ENCODE data around the gene SHISA4.
"Not testable (repeated sequence)": the region's sequence is repeated elsewhere in the genome, so short reads cannot be mapped to it uniquely, and the experiment has no call there.

The SHISA4 gene

GRCh38 chr1:201899683-201900429, 11.2 kb downstream of the SHISA4 start:
- DNase-seq (ENCODE audit: low read depth, low spot score), result no peak
- Histone ChIP-seq H3K9ac (ENCODE audit: insufficient read length) (no peak overlapping the region), H3K9me3 (ENCODE audit: low read depth, low read length) (no peaks in the 10 kb centered on the region), H3K27ac (no peak overlapping the region), H3K36me3 (ENCODE audit: insufficient read depth, low read length) (no peaks in the 10 kb centered on the region), H3K4me3 (no peak overlapping the region)
- TF ChIP-seq FOXP2 (optimal IDR thresholded peaks at IDR 0.05; ENCODE audit: control extremely low read depth, extremely low read length, insufficient read depth) (no peak), POLR2AphosphoS5 (IDR thresholded peaks at IDR 0.05; ENCODE audit: borderline replicate concordance, low read depth, low read length) (no peak), EZH2 (IDR thresholded peaks at IDR 0.05) (no peak)

GRCh38 chr1:201900476-201900875, 11.8 kb downstream of the SHISA4 start:
- H3K27ac ChIP-seq, result no peak overlapping the region
- H3K4me3 ChIP-seq, result no peak overlapping the region
- H3K36me3 ChIP-seq (ENCODE audit: insufficient read depth, low read length), result no peaks in the 10 kb centered on the region
- H3K9ac ChIP-seq (ENCODE audit: insufficient read length), result no peak overlapping the region
- TF ChIP-seq FOXP2 (optimal IDR thresholded peaks at IDR 0.05; ENCODE audit: control extremely low read depth, extremely low read length, insufficient read depth) (no peak), POLR2AphosphoS5 (IDR thresholded peaks at IDR 0.05; ENCODE audit: borderline replicate concordance, low read depth, low read length) (no peak), EZH2 (IDR thresholded peaks at IDR 0.05) (no peak)
- DNase-seq (ENCODE audit: low read depth, low spot score), result no peak
- no peaks in the 10 kb centered on the region for H3K9me3 ChIP-seq (ENCODE audit: low read depth, low read length)

- H3K9ac ChIP-seq (ENCODE audit: insufficient read length); H3K27ac ChIP-seq; H3K4me3 ChIP-seq; H3K9me3 ChIP-seq (ENCODE audit: low read depth, low read length); H3K36me3 ChIP-seq (ENCODE audit: insufficient read depth, low read length); DNase-seq (ENCODE audit: low read depth, low spot score): not testable (repeated sequence)
Observed at GRCh38 chr1:201901036-201901435, 12.3 kb downstream of the SHISA4 start.

DNA sequence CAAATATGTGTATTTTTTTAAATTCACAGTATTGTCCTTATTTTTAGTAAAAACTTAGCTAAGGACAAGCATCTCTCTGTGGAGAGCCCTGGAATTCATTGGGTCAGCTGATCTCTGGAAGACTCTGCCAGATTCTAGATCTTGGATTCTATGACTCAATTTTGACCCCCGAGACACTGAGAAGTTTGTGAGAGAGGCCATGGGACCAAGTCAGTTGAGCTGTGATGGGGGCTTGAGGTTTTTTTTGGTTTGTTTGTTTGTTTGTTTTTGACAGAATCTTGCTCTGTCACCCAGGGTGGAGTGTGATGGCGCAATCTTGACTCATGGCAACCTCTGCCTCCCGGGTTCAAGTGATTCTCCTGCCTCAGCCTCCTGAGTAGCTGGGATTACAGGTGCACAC, 13.5 kb downstream of the SHISA4 start:
- Histone ChIP-seq H3K4me3 (no peak overlapping the region), H3K9ac (ENCODE audit: insufficient read length) (no peak overlapping the region), H3K9me3 (ENCODE audit: low read depth, low read length) (no peaks in the 10 kb centered on the region), H3K27ac (no peak overlapping the region), H3K36me3 (ENCODE audit: insufficient read depth, low read length) (no peaks in the 10 kb centered on the region)
- TF ChIP-seq FOXP2 (optimal IDR thresholded peaks at IDR 0.05; ENCODE audit: control extremely low read depth, extremely low read length, insufficient read depth) (no peak), POLR2AphosphoS5 (IDR thresholded peaks at IDR 0.05; ENCODE audit: borderline replicate concordance, low read depth, low read length) (no peak), EZH2 (IDR thresholded peaks at IDR 0.05) (no peak)
- no peak for DNase-seq (ENCODE audit: low read depth, low spot score)

- Histone ChIP-seq H3K9ac (ENCODE audit: insufficient read length) (no peak overlapping the region), H3K4me3 (no peak overlapping the region), H3K27ac (no peak overlapping the region), H3K36me3 (ENCODE audit: insufficient read depth, low read length) (no peaks in the 10 kb centered on the region), H3K9me3 (ENCODE audit: low read depth, low read length) (no peaks in the 10 kb centered on the region)
- TF ChIP-seq POLR2AphosphoS5 (IDR thresholded peaks at IDR 0.05; ENCODE audit: borderline replicate concordance, low read depth, low read length) (no peak), EZH2 (IDR thresholded peaks at IDR 0.05) (no peak), FOXP2 (optimal IDR thresholded peaks at IDR 0.05; ENCODE audit: control extremely low read depth, extremely low read length, insufficient read depth) (no peak)
- no peak for DNase-seq (ENCODE audit: low read depth, low spot score)
Observed at GRCh38 chr1:201903135-201903534, 14.4 kb downstream of the SHISA4 start.

- no peak for TF ChIP-seq FOXP2 (optimal IDR thresholded peaks at IDR 0.05; ENCODE audit: control extremely low read depth, extremely low read length, insufficient read depth)
- TF ChIP-seq EZH2 (IDR thresholded peaks at IDR 0.05), result no peak
- TF ChIP-seq POLR2AphosphoS5 (IDR thresholded peaks at IDR 0.05; ENCODE audit: borderline replicate concordance, low read depth, low read length), result no peak
- no peak overlapping the region for H3K9ac ChIP-seq (ENCODE audit: insufficient read length)
Observed at GRCh38 chr1:201904579-201904978, 15.9 kb downstream of the SHISA4 start.

GRCh38 chr1:201905234-201905890, 16.7 kb downstream of the SHISA4 start:
- Histone ChIP-seq H3K27ac (no peak overlapping the region), H3K9me3 (ENCODE audit: low read depth, low read length) (no peaks in the 10 kb centered on the region), H3K9ac (ENCODE audit: insufficient read length) (no peak overlapping the region), H3K36me3 (ENCODE audit: insufficient read depth, low read length) (no peaks in the 10 kb centered on the region), H3K4me3 (no peak overlapping the region)
- no peak for DNase-seq (ENCODE audit: low read depth, low spot score)
- TF ChIP-seq POLR2AphosphoS5 (IDR thresholded peaks at IDR 0.05; ENCODE audit: borderline replicate concordance, low read depth, low read length) (no peak), EZH2 (IDR thresholded peaks at IDR 0.05) (no peak), FOXP2 (optimal IDR thresholded peaks at IDR 0.05; ENCODE audit: control extremely low read depth, extremely low read length, insufficient read depth) (no peak)

More at GRCh38 chr1:201904579-201904978, 15.9 kb downstream of the SHISA4 start:
- DNase-seq (ENCODE audit: low read depth, low spot score), result no peak
- H3K9me3 ChIP-seq (ENCODE audit: low read depth, low read length), result no peaks in the 10 kb centered on the region
- 0 out of 2 replicates have a peak overlapping the region, but pooled peaks have one; percentile 19 for H3K27ac ChIP-seq
- no peak overlapping the region for H3K4me3 ChIP-seq
- H3K36me3 ChIP-seq (ENCODE audit: insufficient read depth, low read length), result no peaks in the 10 kb centered on the region

DNA sequence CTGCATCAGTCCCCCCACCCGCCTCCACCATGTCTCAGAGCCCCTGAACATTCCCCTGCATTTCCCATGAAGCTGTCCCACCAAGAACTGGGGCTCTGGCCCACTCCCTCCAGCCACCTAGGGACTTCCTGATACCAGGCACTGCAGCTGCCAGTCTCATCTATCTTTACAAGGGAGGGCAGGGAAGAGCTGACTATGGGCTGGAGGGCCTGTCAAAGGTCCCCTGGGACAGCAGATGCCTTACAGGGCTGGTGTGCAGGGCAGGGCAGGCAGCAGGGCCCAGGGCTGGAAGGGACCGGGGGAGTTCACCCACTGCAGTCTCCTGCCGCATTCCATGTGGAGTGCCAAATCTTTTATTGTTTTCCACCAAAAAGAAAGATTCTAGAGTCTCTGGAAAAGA, 17.6 kb downstream of the SHISA4 start:
- no peak for DNase-seq (ENCODE audit: low read depth, low spot score)
- H3K9me3 ChIP-seq (ENCODE audit: low read depth, low read length), result no peaks in the 10 kb centered on the region
- no peaks in the 10 kb centered on the region for H3K36me3 ChIP-seq (ENCODE audit: insufficient read depth, low read length)
- no peak overlapping the region for H3K27ac ChIP-seq
- no peak overlapping the region for H3K4me3 ChIP-seq
- no peak overlapping the region for H3K9ac ChIP-seq (ENCODE audit: insufficient read length)
- TF ChIP-seq EZH2 (IDR thresholded peaks at IDR 0.05) (no peak), FOXP2 (optimal IDR thresholded peaks at IDR 0.05; ENCODE audit: control extremely low read depth, extremely low read length, insufficient read depth) (no peak), POLR2AphosphoS5 (IDR thresholded peaks at IDR 0.05; ENCODE audit: borderline replicate concordance, low read depth, low read length) (no peak)
